Measurements from ENCODE around the gene KIAA0930. TPM values are rescaled to one million over a fixed set of nuclear protein-coding genes. Genes with fewer than 3 reads are reported as not detected.

KIAA0930 gene
- polyA plus RNA-seq, 1 of the 3 experiments (the other 2 are of a cell fraction): 80.8 TPM

- Histone ChIP-seq H3K9me2 (no peaks in the 10 kb centered on the region), H3K4me3 (ENCODE audit: low read depth in 2 of 2, low read length in 1 of 2) (no peak overlapping the region), H3K9me3 (no peaks in the 10 kb centered on the region), H4K20me1 (ENCODE audit: insufficient read depth) (no peaks in the 10 kb centered on the region), H3K4me1 (ENCODE audit: control insufficient read depth in 1 of 2, insufficient read depth in 2 of 2, low read depth in 1 of 2, low read length in 1 of 2) (no peaks in the 10 kb centered on the region; a peak in 1 of 4 replicates), H3K27me3 (ENCODE audit: insufficient read depth) (no peaks in the 10 kb centered on the region), H3K79me2 (ENCODE audit: insufficient read depth) (no peaks in the 10 kb centered on the region), H3K27ac (ENCODE audit: low read depth in 2 of 2, low read length in 1 of 2) (no peak overlapping the region), H3K9ac (no peak overlapping the region), H3K36me3 (replicated peaks in 1 of 2; ENCODE audit: control insufficient read depth in 1 of 2, insufficient read depth in 2 of 2, low read length in 1 of 2) (peaks cover 3 to 40% of the 10 kb centered on the region in 2 experiments), H2AFZ (ENCODE audit: low read depth) (no peak overlapping the region), H3K4me2 (no peak overlapping the region), H3F3A (replicated peaks; ENCODE audit: insufficient read depth) (no peaks in the 10 kb centered on the region)
- ChIA-PET POLR2A (no interaction called here), CTCF (no interaction called here)
- no peak for DNase-seq
- TF ChIP-seq USF2 (IDR thresholded peaks at IDR 0.05; ENCODE audit: borderline replicate concordance, low read depth, low read length): no peak
- no peak for TF ChIP-seq IRF3 (IDR thresholded peaks at IDR 0.05; ENCODE audit: low read depth, low read length)
- no peak for TF ChIP-seq REST (IDR thresholded peaks at IDR 0.05; ENCODE audit: low read depth, low read length)
- no peak for TF ChIP-seq EZH2phosphoT487 (IDR thresholded peaks at IDR 0.05; ENCODE audit: borderline replicate concordance, low read depth)
- no peak for TF ChIP-seq ZBTB33 (IDR thresholded peaks at IDR 0.05; ENCODE audit: borderline replicate concordance, low read depth)
- TF ChIP-seq FOXM1 (IDR thresholded peaks at IDR 0.05; ENCODE audit: low read depth): no peak
- TF ChIP-seq SMC3 (IDR thresholded peaks at IDR 0.05; ENCODE audit: low read depth, low read length): no peak
- no peak for TF ChIP-seq RCOR1 (IDR thresholded peaks at IDR 0.05; ENCODE audit: low read length)
- TF ChIP-seq MXI1 (IDR thresholded peaks at IDR 0.05; ENCODE audit: low read depth, low read length): no peak
- 95% methylated on average over 11 of the region's 17 CpGs for WGBS (ENCODE audit: low lambda C conversion rate)
These were observed 46.0 kb downstream of the KIAA0930 start for GRCh38 chr22:45194686-45195085.
